ENCODE results near the gene VASH1. TPM values are rescaled to one million over a fixed set of nuclear protein-coding genes. Genes with fewer than 3 reads are reported as not detected.

VASH1 gene
- total RNA-seq, 6 experiments from 2014 or later = 0.94 to 2.9 (median 1.5) TPM

DNA sequence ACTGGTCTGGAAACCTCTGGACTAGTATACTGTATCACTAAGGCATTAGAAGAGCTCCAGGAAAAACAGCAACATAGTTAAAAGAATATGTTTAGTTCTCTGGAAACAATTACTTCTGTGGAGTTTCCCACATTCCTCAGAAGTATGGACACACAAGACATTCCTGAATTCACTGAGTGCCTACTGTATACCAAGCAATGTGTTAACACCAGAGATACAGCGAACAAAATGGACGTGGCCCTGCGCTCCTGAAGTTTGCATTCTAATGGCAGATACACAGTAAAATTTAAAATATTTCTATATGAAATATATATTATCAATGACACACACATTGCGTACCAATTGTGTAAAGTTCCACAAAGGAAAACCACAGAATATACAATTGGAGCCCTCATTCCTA lies 50.3 kb downstream of the VASH1 start:
- peaks cover 18% of the 10 kb centered on the region for H3K4me1 Mint-ChIP-seq (ENCODE audit: low read depth)
- peak overlapping the region; percentile 96 for H3K4me3 Mint-ChIP-seq
- H3K9me3 Mint-ChIP-seq = no peaks in the 10 kb centered on the region
- peak; percentile 30 for DNase-seq
- TF ChIP-seq, protein P1, sequence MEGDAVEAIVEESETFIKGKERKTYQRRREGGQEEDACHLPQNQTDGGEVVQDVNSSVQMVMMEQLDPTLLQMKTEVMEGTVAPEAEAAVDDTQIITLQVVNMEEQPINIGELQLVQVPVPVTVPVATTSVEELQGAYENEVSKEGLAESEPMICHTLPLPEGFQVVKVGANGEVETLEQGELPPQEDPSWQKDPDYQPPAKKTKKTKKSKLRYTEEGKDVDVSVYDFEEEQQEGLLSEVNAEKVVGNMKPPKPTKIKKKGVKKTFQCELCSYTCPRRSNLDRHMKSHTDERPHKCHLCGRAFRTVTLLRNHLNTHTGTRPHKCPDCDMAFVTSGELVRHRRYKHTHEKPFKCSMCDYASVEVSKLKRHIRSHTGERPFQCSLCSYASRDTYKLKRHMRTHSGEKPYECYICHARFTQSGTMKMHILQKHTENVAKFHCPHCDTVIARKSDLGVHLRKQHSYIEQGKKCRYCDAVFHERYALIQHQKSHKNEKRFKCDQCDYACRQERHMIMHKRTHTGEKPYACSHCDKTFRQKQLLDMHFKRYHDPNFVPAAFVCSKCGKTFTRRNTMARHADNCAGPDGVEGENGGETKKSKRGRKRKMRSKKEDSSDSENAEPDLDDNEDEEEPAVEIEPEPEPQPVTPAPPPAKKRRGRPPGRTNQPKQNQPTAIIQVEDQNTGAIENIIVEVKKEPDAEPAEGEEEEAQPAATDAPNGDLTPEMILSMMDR (IDR thresholded peaks at IDR 0.05) = no peak
- no peaks in the 10 kb centered on the region; the same call in 1 of the 2 replicates for H3K27me3 Mint-ChIP-seq (ENCODE audit: insufficient read depth)
- peak overlapping the region; percentile 80 for H3K27ac Mint-ChIP-seq
- H3K36me3 Mint-ChIP-seq (ENCODE audit: low read depth) = no peaks in the 10 kb centered on the region

DNA sequence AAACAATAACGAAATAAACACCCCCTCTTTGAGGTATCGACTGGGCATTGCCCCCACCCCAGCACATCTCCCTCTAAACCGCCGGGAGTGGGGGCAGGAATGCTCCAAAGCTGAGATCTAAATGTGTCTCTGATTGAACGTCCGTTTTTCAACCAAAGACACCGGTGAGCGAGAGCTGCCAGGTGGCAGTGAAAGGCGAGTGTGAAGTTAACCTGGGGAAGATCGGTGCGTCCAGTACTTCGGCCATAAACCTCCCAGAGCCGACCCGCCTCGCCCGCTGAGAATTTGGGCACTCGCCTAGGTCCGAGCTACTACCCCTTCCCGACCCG lies 50.8 kb downstream of the VASH1 start:
- no peaks in the 10 kb centered on the region for H3K36me3 Mint-ChIP-seq (ENCODE audit: low read depth)

DNA sequence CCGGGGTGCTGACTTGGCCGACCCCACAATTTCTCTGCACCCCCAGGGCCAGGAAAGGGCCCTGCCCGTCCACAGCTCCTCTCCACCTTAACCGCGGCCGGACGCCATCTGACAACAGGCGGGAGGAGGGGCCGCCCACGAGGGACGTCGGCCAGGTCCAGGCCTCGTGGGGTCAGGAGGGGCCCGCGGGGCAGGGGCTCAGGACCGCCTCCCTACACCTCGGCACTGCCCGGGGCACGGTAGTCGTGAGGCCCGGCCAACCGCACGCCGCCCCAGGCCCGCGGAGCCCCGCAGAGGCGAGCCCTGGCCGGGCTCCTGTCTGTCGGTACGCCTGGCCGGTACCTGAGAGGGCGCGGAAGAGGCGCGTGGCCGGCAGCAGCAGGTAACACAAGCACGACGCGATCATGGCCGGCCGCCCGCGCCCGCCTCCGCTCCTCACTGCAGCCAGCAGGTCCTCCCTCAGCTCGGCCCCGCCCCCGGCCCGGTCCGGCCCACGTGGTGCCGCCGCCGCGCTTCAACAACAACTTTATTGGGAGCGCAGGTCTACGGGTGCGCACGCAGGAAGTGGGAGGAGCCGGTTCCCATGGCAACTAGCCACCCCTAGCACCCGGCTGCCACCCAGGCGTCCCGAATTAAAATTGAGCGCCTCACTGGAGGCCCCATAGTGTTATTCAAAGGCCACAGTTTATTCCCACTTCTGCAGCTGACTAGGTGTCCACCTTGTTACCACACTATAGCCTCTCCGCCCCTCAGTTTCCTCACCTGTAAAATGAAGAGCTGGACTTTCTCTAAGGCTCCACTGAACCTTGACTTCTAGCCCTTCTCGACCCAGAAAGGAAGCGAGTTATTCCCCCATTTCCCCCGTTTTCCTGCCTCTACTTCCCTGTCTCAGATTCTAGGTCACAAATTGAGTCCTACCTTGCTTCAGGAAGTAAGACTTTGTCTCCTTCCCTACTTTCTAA lies 51.4 kb downstream of the VASH1 start, which contains the start of gene ANGEL1:
TSS of gene ANGEL1 (minus strand) at position 461 of the 962 bp plus-strand sequence. CDS start at position 406, 55 bp downstream.
- Mint-ChIP-seq H3K4me1 (ENCODE audit: low read depth) (peaks cover 18% of the 10 kb centered on the region), H3K27ac (peak within 1 kb of the TSS; percentile 80), H3K27me3 (ENCODE audit: insufficient read depth) (no peaks in the 10 kb centered on the region; the same call in 1 of the 2 replicates), H3K4me3 (peak within 1 kb of the TSS; percentile 96), H3K36me3 (ENCODE audit: low read depth) (no peaks in the 10 kb centered on the region), H3K9me3 (no peaks in the 10 kb centered on the region)
- DNase-seq = peak; percentile 92
- TF ChIP-seq, protein P1 (IDR thresholded peaks at IDR 0.05) = no peak

More for the DNA sequence above, 50.8 kb downstream of the VASH1 start:
- no peaks in the 10 kb centered on the region for H3K9me3 Mint-ChIP-seq
- TF ChIP-seq, protein P1 (IDR thresholded peaks at IDR 0.05) = no peak
- H3K4me1 Mint-ChIP-seq (ENCODE audit: low read depth) = peaks cover 18% of the 10 kb centered on the region
- DNase-seq = no peak
- peak overlapping the region; percentile 96 for H3K4me3 Mint-ChIP-seq
- H3K27ac Mint-ChIP-seq = peak overlapping the region; percentile 80
- no peaks in the 10 kb centered on the region; the same call in 1 of the 2 replicates for H3K27me3 Mint-ChIP-seq (ENCODE audit: insufficient read depth)

DNA sequence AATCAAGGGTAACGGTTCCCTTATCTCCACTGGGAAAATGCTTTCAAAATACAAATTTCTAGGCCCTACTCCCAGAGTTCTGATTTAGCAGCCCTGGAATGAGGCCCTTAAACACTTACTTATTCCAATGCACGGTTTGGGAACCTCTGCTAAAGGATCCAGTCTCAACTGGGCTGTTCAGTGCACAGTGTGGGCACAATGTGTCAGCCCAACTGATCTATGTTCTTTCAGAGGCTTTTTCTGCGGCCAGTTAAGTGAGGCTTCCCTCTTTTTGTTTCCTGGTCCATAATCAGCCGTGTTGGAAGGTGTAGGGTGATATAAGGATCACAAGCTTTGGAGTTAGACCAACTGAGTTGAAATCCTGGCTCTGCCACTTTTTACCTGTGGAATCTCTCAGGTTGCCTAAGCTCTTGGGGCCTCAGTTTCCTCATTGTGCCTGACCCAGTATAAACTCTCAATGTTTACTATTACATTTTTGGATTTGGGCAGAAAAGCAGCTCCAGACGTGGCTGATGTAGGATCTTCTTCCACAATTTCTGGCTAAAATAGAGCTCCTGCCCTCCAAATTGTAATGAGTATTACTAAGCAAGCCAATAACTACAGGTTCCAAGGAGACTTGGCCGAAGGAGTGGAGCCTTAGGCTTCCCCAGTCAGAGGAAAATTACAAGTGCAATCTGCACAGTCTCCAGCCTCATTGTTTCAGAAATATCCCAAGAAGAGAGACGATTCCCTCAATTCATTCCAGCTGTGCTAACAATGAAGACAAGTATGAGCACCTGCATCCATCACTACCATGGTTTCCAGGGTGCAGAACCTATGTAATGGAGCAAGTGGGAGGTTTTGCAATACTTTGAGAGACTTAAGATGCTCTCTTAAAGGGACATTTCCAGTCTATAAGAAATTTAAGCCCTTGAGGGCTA lies 53.7 kb downstream of the VASH1 start:
- no peaks in the 10 kb centered on the region for H3K36me3 Mint-ChIP-seq (ENCODE audit: low read depth)
- peaks cover 3% of the 10 kb centered on the region; the same call in 1 of the 2 replicates for H3K27me3 Mint-ChIP-seq (ENCODE audit: insufficient read depth)
- no peak overlapping the region for H3K4me3 Mint-ChIP-seq
- TF ChIP-seq, protein P1 (IDR thresholded peaks at IDR 0.05) = no peak
- no peak for DNase-seq
- no peaks in the 10 kb centered on the region for H3K9me3 Mint-ChIP-seq
- H3K27ac Mint-ChIP-seq = no peak overlapping the region
- peaks cover 18% of the 10 kb centered on the region for H3K4me1 Mint-ChIP-seq (ENCODE audit: low read depth)

DNA sequence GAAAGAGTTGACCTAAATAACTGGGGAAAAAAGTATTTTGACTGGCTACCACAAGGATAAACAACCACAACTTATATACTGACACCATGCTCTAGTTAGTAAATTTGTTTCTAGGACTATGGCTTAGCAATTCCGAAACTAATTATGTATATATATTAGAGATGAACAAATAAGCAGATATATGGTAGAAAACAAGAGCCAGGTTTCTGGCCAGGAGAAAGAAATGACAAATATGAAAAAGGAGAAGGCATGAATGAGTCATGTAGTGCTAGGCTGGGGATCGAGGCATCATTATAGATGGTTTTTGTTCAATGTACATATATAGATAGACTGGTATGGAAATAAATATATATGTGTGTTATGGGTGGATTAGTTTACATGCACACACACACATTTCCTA lies 59.4 kb downstream of the VASH1 start:
- Mint-ChIP-seq H3K27ac (no peak overlapping the region), H3K36me3 (ENCODE audit: low read depth) (no peaks in the 10 kb centered on the region), H3K4me3 (no peak overlapping the region), H3K4me1 (ENCODE audit: low read depth) (no peaks in the 10 kb centered on the region), H3K27me3 (ENCODE audit: insufficient read depth) (peaks cover 9% of the 10 kb centered on the region), H3K9me3 (no peaks in the 10 kb centered on the region)
- TF ChIP-seq, protein P1 (IDR thresholded peaks at IDR 0.05) = no peak
- no peak for DNase-seq

Data from HFFc6 (cell line).